Mesenteric fat pad (tissue), 1 donor: Measurements from ENCODE around the gene DDAH1. TPM values are rescaled to one million over a fixed set of nuclear protein-coding genes. Genes with fewer than 3 reads are reported as not detected.

ENCODE experiments used
- DNase-seq: peaks from one replicate; pipeline ENCODE4 v3.0.0-alpha.2; 2020; ENCODE audit warnings: low spot score
- total RNA-seq: library from RNA; stranded (reverse); fragmentation: NEBNext Ultra II Directional; extraction: Animal tissue kit (Norgen Biotek cat#: 25700); gene quantifications from one replicate; pipeline ENCODE4 v1.2.1, GENCODE V29; 2021
- donor health status: DM: yes; HTN: yes; CAD: no.

The DDAH1 gene
- total RNA-seq, 1 donor from 2014 or later: 15.4 TPM

DNA sequence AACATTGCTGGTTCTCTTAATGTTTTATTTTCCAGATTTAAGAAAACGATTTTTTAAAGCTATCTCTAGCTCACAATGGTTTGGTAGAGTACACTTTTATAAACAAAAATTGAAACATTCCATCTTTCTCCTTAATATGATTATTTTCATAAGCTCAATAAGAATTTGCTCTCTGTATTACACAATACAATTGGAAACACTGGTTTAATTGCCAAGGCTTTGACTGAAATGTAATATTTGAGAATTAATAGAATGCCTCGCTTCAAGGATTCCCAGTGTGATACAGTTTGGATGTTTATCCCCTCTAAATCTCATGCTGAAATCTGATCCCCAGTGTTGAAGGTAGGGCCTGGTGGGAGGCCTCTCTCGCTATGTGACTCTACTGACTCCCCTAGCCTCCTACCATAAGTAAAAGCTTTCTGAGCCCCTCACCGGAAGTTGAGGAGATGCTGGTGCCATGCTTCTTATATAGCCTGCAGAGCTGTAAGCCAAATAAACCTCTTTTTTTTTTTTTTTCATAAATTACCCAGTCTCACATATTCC is 67.4 kb downstream of the DDAH1 start:
- DNase-seq: no peak

GRCh38 chr1:85396194-85396593 is 68.8 kb downstream of the DDAH1 start:
- DNase-seq: no peak

- no peak for DNase-seq
These were observed 70.8 kb downstream of the DDAH1 start for GRCh38 chr1:85394130-85394529.

DNA sequence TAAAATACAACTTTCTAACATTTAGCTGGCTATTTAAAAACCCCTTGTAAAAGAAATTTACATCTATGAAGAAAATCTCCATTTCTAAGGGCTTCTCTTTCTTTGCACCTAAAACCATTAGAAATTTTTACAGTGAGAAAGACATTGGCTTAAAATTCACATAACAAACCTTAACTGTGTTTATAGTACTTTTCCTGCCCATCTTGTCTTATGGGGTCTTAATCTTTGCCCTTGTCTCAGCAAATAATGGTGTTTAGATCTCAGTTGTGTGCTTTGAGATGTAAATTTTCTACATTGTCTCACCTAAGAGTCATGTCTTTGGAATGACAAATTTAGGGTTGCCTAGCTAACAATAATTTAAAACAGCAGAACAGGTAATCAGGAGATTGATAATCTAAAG is 71.5 kb downstream of the DDAH1 start:
- DNase-seq: no peak

- no peak for DNase-seq
These were observed 76.5 kb downstream of the DDAH1 start for GRCh38 chr1:85388416-85388815.

GRCh38 chr1:85387781-85388180 is 77.2 kb downstream of the DDAH1 start:
- DNase-seq: no peak

- DNase-seq: no peak
These were observed 78.8 kb downstream of the DDAH1 start for GRCh38 chr1:85386068-85386722.

- no peak for DNase-seq
These were observed 85.5 kb downstream of the DDAH1 start for GRCh38 chr1:85379203-85380136.

GRCh38 chr1:85378534-85378933 is 86.4 kb downstream of the DDAH1 start:
- no peak for DNase-seq

DNA sequence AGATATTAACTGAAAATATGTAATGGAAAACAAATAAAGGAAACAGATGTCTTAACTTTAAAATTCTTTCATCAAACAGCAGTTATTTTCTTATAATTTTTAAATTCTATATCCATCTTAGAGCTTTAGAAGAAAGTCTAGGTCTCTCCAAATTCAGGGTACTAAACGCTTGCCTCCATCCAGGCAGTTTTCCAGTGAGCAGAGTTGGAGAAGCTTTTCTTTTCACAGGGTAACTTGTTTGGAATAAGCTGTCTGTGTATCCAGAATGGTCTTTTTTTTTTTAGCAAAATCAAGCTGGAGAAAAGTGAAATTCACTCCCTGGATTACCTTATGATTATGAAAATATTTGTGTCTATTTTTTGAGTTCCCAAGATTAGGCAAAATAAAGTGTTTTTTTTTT is 88.6 kb downstream of the DDAH1 start:
- DNase-seq: no peak

GRCh38 chr1:85375493-85375892 is 89.5 kb downstream of the DDAH1 start:
- DNase-seq: no peak

DNA sequence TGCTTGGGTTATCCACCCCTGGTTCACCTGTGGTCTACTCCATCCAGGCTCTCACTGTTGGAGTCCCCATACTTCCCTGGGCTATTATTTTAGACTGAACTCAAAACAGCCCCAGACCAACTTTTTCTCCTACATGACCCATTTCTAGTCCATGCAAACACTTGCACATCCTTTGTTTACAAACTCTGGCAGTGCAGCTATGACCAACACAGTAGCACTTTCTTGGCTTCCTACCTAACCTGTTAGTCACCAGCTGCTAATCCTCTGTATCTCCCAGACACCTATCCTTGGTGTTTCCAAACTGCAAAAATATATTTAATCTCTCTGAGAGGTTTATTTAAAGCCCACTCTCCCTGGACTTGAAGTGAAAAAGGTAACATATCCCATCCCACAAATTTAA is 90.8 kb downstream of the DDAH1 start:
- no peak for DNase-seq

GRCh38 chr1:85373378-85373708 is 91.6 kb downstream of the DDAH1 start:
- no peak for DNase-seq

GRCh38 chr1:85372683-85373377 is 92.1 kb downstream of the DDAH1 start:
- DNase-seq: no peak

DNA sequence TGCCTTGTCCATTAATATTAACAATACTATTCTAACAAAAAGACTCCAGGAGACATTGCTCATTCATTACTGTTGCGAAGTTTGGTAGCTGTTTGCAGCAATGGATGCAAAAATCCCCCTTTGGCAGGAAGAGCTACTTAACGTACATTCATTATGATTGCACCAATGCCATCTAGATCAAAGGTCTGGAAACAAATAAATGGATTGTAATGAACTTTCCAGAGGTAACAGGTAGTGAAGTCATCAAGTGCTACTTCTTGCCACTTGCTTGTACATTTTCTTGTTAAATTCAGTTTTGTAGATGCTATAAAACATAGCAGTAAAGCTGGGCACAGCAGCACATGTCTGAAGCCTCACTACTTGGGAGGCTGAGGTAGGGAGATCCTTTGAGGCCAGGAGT is 93.9 kb downstream of the DDAH1 start:
- DNase-seq: no peak

GRCh38 chr1:85368073-85368770 is 96.7 kb downstream of the DDAH1 start:
- no peak for DNase-seq

DNA sequence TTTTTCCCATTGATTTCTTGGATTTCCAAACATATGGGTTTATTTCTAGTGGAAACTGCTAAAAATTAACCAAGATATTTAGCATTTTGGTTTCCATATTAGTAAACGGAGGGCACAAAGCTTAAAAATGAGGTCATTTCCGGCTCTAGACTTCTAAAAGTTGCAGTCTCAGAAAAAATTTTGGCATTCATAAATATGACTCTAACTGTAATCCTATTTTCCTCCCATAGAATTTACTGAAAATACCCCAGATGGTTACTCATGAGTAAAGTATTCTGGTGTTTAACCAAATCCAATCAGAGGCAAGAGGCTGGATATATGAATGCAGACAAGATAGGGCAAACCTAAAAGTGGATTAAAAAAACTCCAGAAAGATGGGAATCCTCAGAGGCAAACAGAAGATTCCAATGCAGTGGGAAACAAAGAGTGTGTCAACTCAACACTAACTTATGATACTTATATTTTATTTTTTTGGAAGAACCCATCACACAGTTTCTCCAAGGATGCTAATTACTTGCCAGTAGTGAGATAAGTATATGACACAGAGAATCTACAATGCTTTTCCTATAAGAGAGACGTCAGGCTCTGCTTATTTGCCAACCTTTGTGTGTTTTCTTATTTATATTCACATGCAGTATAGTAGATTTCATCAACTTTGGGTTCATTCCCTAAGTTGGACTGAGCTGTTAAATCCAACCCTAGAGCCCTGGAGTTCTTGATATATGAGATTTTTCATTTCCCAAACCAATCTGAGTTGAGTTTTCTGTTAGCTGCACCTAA is 98.4 kb downstream of the DDAH1 start:
- no peak for DNase-seq

DNA sequence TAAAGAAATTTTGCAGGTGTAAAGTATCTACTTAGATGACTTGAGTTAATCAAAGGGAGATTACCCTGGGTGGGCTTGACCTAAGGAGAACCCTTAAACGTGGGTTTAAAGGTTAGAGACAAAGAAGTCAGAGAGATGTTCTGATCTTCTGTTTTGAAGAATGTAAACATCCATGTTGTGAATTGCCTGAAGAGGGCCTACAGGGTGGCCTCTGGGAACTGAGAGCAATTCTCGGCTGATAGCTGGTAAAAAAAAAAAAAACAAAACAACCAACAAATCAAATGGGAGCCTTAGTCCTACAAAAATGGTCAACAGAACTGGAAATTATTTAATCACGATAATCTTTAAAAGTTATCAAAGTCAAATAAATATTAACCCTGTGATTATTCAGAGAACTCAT is 99.1 kb downstream of the DDAH1 start:
- no peak for DNase-seq

DNA sequence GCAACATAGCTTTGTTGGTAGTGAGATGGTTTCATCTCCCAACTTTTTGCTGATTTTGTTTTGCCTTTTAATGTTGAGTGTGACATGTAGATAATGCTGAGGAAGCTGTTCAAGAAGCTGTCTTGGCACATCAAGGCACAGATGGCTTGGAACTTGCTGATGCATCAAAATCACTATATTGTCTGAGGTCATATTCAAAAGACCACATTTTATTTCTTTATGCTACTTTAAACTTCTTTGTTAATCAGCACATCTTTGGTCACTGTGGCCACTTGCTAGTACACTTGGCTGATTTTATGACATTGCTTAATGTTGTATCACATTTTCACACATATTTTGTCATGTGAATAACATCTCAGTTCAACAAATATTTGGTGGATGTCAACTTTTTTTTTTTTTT is 101.4 kb downstream of the DDAH1 start:
- DNase-seq: no peak

GRCh38 chr1:85363092-85363491 is 101.9 kb downstream of the DDAH1 start:
- DNase-seq: no peak
